Neural progenitor cell (in vitro differentiated cells): ENCODE results near the gene SLC16A5. TPM values are rescaled to one million over a fixed set of nuclear protein-coding genes. Genes with fewer than 3 reads are reported as not detected.
"Not testable (repeated sequence)": the region's sequence is repeated elsewhere in the genome, so short reads cannot be mapped to it uniquely, and the experiment has no call there.

Experiments used
- DNase-seq: peaks from one replicate; pipeline ENCODE4 v3.0.0-alpha.2; 2016; ENCODE audit warnings: low spot score
- H2AFZ ChIP-seq: fragments of 200-600 bp; sonication (generic); replicated peaks from 2 replicates; pipeline ENCODE4 v1.6.1; 2016; ENCODE audit warnings: antibody characterized with exemption
- H3F3A ChIP-seq: fragments of 200-600 bp; sonication (generic); 2 replicates; pipeline ENCODE4 v1.6.1; 2016; ENCODE audit warnings: antibody characterized with exemption, low read depth
- H3K27ac ChIP-seq: fragments of 200-600 bp; sonication (generic); 2 replicates; pipeline ENCODE4 v1.5.1; 2016; ENCODE audit warnings: mild to moderate bottlenecking
- H3K27me3 ChIP-seq: fragments of 200-600 bp; sonication (generic); 2 replicates; pipeline ENCODE4 v1.6.1; 2016; ENCODE audit warnings: mild to moderate bottlenecking, moderate library complexity
- H3K36me3 ChIP-seq: fragments of 200-600 bp; sonication (generic); 2 replicates; pipeline ENCODE4 v1.5.1; 2016
- H3K4me1 ChIP-seq: fragments of 200-600 bp; sonication (generic); 2 replicates; pipeline ENCODE4 v1.6.1; 2016; ENCODE audit warnings: mixed run types
- H3K4me2 ChIP-seq: fragments of 200-600 bp; sonication (generic); 2 replicates; pipeline ENCODE4 v1.6.1; 2016
- H3K4me3 ChIP-seq: fragments of 200-600 bp; sonication (generic); 2 replicates; pipeline ENCODE4 v1.5.1; 2016
- H3K79me2 ChIP-seq: fragments of 200-600 bp; sonication (generic); 2 replicates; pipeline ENCODE4 v1.6.1; 2016; ENCODE audit warnings: low read depth
- H3K9ac ChIP-seq: fragments of 200-600 bp; sonication (generic); 2 replicates; pipeline ENCODE4 v1.6.1; 2016
- H3K9me3 ChIP-seq: fragments of 200-600 bp; sonication (generic); 2 replicates; pipeline ENCODE4 v1.5.1; 2016; ENCODE audit warnings: low read depth
- H4K20me1 ChIP-seq: fragments of 200-600 bp; sonication (generic); 2 replicates; pipeline ENCODE4 v1.6.1; 2016; ENCODE audit warnings: low read depth
- H3K27ac Mint-ChIP-seq: 3 replicates; pipeline ENCODE4 v1.8.0; 2021; ENCODE audit warnings: mixed read lengths
- H3K27me3 Mint-ChIP-seq: 2 replicates; pipeline ENCODE4 v1.8.0; 2022; ENCODE audit warnings: low read depth, mild to moderate bottlenecking, inconsistent platforms, moderate library complexity, mixed read lengths; ENCODE audit not compliant: insufficient read depth
- H3K36me3 Mint-ChIP-seq: 3 replicates; pipeline ENCODE4 v1.8.0; 2021; ENCODE audit warnings: mixed read lengths
- H3K4me1 Mint-ChIP-seq: 3 replicates; pipeline ENCODE4 v1.8.0; 2021; ENCODE audit warnings: mixed read lengths
- H3K4me3 Mint-ChIP-seq: 3 replicates; pipeline ENCODE4 v1.8.0; 2021; ENCODE audit warnings: mild to moderate bottlenecking, moderate library complexity, mixed read lengths
- H3K9me3 Mint-ChIP-seq: 3 replicates; pipeline ENCODE4 v1.8.0; 2020; ENCODE audit warnings: mixed read lengths
- EZH2 ChIP-seq: fragments of 200-600 bp; sonication (generic); IDR thresholded peaks from 2 replicates; pipeline ENCODE4 v1.6.1; 2017; ENCODE audit warnings: antibody characterized with exemption, mild to moderate bottlenecking, moderate library complexity
- EZH2phosphoT487 ChIP-seq: fragments of 200-600 bp; sonication (generic); IDR thresholded peaks from 2 replicates; pipeline ENCODE4 v1.6.1; 2017; ENCODE audit warnings: antibody characterized with exemption
- total RNA-seq: library from RNA; depleted of rRNA; stranded (reverse); fragments of >200 nt; gene quantifications from 2 replicates; pipeline ENCODE4 v1.2.3, GENCODE V29; 2015; ENCODE audit warnings: low replicate concordance
- TF ChIP-seq, protein P1 (sequence below): fragments of 200-600 bp; sonication (generic); IDR thresholded peaks from 2 replicates; pipeline ENCODE4 v1.5.1; 2017; ENCODE audit warnings: antibody characterized with exemption, mild to moderate bottlenecking

SLC16A5 gene
- total RNA-seq, 1 donor from 2014 or later, result 3.4 TPM

DNA sequence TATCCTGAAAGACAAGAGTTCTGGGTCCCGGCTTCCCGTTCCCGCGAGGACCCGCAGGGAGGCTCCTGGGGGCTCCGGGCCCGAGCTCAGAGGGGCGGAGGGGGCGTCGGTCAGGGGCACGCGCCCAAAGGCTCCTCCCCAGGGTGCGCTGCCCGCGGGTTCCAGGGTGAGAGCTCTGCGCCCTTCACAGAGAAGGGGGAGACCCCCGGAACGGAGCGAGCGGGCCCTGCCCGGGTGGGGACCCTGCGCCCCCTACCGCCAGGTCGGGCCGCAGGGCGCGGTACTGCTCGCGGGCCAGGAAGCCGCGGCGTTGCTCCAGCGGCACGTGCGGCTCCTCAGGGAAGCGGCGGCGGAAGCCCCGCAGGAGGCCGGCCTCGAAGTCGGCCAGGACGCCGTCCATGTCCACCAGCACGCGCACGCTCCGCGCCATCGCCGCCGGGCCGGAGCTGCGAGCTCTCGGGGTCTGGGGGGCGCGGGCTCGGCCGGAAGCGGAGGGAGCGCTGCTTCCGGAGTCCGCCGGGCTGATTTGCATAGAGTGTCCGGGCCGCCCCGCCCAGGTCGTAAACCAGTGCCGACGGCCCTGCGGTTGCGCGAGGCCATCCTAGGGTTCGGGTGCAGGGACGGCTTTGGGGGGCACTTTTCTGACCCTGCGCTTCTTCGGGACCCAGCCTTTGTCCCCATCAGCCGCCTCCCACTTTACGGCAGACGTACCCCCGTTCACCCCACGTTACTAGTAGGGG is 43.7 kb downstream of the SLC16A5 start, which contains the start of gene NT5C:
Gene NT5C, minus strand, starts transcription at position 465 of the 740 bp plus-strand sequence. Its CDS starts 35 bp downstream, at position 430.
- Histone ChIP-seq H3K4me3 (peak within 1 kb of the TSS; percentile 84), H4K20me1 (peaks cover 29% of the 10 kb centered on the region), H3K79me2 (peaks cover 17% of the 10 kb centered on the region), H3K4me1 (peaks cover 7% of the 10 kb centered on the region), H3K4me2 (peak within 1 kb of the TSS; percentile 81), H2AFZ (peak within 1 kb of the TSS; percentile 55), H3K9ac (peak within 1 kb of the TSS; percentile 70), H3K9me3 (no peaks in the 10 kb centered on the region), H3K36me3 (no peaks in the 10 kb centered on the region), H3K27ac (peak within 1 kb of the TSS; percentile 70), H3F3A (peaks cover 78% of the 10 kb centered on the region), H3K27me3 (no peaks in the 10 kb centered on the region)
- TF ChIP-seq, protein P1, sequence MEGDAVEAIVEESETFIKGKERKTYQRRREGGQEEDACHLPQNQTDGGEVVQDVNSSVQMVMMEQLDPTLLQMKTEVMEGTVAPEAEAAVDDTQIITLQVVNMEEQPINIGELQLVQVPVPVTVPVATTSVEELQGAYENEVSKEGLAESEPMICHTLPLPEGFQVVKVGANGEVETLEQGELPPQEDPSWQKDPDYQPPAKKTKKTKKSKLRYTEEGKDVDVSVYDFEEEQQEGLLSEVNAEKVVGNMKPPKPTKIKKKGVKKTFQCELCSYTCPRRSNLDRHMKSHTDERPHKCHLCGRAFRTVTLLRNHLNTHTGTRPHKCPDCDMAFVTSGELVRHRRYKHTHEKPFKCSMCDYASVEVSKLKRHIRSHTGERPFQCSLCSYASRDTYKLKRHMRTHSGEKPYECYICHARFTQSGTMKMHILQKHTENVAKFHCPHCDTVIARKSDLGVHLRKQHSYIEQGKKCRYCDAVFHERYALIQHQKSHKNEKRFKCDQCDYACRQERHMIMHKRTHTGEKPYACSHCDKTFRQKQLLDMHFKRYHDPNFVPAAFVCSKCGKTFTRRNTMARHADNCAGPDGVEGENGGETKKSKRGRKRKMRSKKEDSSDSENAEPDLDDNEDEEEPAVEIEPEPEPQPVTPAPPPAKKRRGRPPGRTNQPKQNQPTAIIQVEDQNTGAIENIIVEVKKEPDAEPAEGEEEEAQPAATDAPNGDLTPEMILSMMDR, result peak; percentile 80
- no peak for TF ChIP-seq EZH2
- H3K9me3 Mint-ChIP-seq, result no peaks in the 10 kb centered on the region
- H3K4me1 Mint-ChIP-seq, result peaks cover 12% of the 10 kb centered on the region
- H3K27ac Mint-ChIP-seq, result peak within 1 kb of the TSS; percentile 82
- no peaks in the 10 kb centered on the region for H3K27me3 Mint-ChIP-seq
- peak; percentile 93 for DNase-seq
- peak within 1 kb of the TSS; percentile 94 for H3K4me3 Mint-ChIP-seq
- peaks cover 16% of the 10 kb centered on the region for H3K36me3 Mint-ChIP-seq

DNA sequence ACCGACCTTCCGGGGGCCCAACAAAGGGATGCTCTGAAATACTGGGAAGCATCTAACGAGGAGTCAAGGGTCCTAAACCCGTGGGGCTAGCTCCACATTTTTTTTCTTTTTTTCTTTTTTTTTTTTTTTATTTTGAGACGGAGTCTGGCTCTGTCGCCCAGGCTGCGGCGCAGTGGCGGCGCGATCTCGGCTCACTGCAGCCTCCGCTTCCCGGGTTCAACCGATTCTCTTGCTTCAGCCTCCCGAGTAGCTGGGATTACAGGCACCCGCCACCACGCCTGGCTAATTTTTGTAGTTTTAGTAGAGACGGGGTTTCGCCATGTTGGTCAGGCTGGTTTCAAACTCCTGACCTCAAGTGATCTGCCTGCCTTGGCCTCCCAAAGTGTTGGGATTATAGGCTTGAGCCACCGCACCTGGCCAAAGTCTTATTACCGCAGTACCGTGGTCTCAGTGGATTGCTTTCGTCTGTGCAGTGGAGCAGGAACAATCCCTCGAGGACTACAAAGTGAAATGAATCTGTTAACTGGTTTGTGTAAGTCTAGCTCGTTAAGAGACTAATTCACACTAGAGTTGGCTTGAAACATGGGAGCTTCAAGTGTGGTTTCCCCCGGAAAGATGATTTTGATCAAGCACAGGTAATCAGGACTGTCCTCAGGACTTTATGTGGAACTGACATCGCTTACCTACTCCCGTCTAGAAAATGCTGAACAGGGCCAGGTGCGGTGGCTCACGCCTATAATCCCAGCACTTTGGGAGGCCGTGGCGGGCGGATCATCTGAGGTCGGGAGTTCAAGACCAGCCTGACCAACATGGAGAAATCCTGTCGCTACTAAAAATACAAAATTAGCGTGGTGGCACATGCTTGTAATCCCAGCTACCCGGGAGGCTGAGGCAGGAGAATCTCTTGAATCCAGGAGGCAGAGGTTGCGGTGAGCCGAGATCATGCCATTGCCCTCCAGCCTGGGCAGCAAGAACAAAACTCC is 44.6 kb downstream of the SLC16A5 start:
- H3K27me3 Mint-ChIP-seq, H3K27me3 ChIP-seq, H3K9me3 ChIP-seq, H3K9ac ChIP-seq, H3K36me3 ChIP-seq, H3K9me3 Mint-ChIP-seq, H3K4me1 ChIP-seq: not testable (repeated sequence)
- Histone ChIP-seq H3K27ac (peak overlapping the region; percentile 70), H3F3A (peaks cover 86% of the 10 kb centered on the region), H4K20me1 (peaks cover 35% of the 10 kb centered on the region), H3K79me2 (peaks cover 17% of the 10 kb centered on the region), H3K4me3 (peak overlapping the region; percentile 84), H2AFZ (peak overlapping the region; percentile 55), H3K4me2 (peak overlapping the region; percentile 81)
- peak overlapping the region; percentile 89 for H3K4me3 Mint-ChIP-seq
- peaks cover 20% of the 10 kb centered on the region for H3K36me3 Mint-ChIP-seq
- H3K4me1 Mint-ChIP-seq, result peaks cover 12% of the 10 kb centered on the region
- peak; percentile 58 for DNase-seq
- H3K27ac Mint-ChIP-seq, result peak overlapping the region; percentile 82

GRCh38 chr17:75133001-75133400 is 45.2 kb downstream of the SLC16A5 start:
- H3K4me3 Mint-ChIP-seq, result peak overlapping the region; percentile 89
- Histone ChIP-seq H3K36me3 (no peaks in the 10 kb centered on the region), H3K4me1 (peaks cover 7% of the 10 kb centered on the region), H3K79me2 (peaks cover 21% of the 10 kb centered on the region), H3K27ac (no peak overlapping the region), H3F3A (peaks cover 93% of the 10 kb centered on the region), H3K4me3 (no peak overlapping the region), H3K4me2 (no peak overlapping the region), H2AFZ (no peak overlapping the region), H3K27me3 (no peaks in the 10 kb centered on the region), H3K9ac (no peak overlapping the region), H4K20me1 (peaks cover 42% of the 10 kb centered on the region), H3K9me3 (no peaks in the 10 kb centered on the region)
- H3K27me3 Mint-ChIP-seq, result no peaks in the 10 kb centered on the region
- peaks cover 20% of the 10 kb centered on the region for H3K36me3 Mint-ChIP-seq
- H3K27ac Mint-ChIP-seq, result no peak overlapping the region
- H3K4me1 Mint-ChIP-seq, result peaks cover 12% of the 10 kb centered on the region
- no peaks in the 10 kb centered on the region for H3K9me3 Mint-ChIP-seq
- no peak for TF ChIP-seq EZH2
- TF ChIP-seq EZH2phosphoT487, result no peak
- DNase-seq, result no peak

- Mint-ChIP-seq H3K4me1 (peaks cover 12% of the 10 kb centered on the region), H3K36me3 (peaks cover 18% of the 10 kb centered on the region), H3K4me3 (peak overlapping the region; percentile 58)
- H3K36me3 ChIP-seq, DNase-seq, H3K9me3 Mint-ChIP-seq, H3K27ac Mint-ChIP-seq, H3K9ac ChIP-seq, H3K9me3 ChIP-seq, H3K27me3 Mint-ChIP-seq, H3K27ac ChIP-seq, H2AFZ ChIP-seq, H3K4me2 ChIP-seq, H3K4me1 ChIP-seq, H3K27me3 ChIP-seq, H3K4me3 ChIP-seq: not testable (repeated sequence)
- H3K79me2 ChIP-seq, result peaks cover 27% of the 10 kb centered on the region
- peaks cover 98% of the 10 kb centered on the region for H3F3A ChIP-seq
- H4K20me1 ChIP-seq, result peaks cover 49% of the 10 kb centered on the region
These were observed 46.0 kb downstream of the SLC16A5 start for GRCh38 chr17:75133607-75134347.
